Transverse colon (tissue), 4 donors: ENCODE measurements around the gene COL10A1. TPM values are rescaled to one million over a fixed set of nuclear protein-coding genes. Genes with fewer than 3 reads are reported as not detected.

ENCODE experiments used
- DNase-seq: peaks from one replicate; pipeline ENCODE4 v3.0.0-alpha.2; 2019
- H3K27ac ChIP-seq, 4 donors: fragments of 200-600 bp; sonication (generic); 2 replicates each; pipeline ENCODE4 v1.5.1; 2016 to 2018; ENCODE audit warnings: inconsistent platforms in 4 of 4
- H3K27me3 ChIP-seq: fragments of 200-600 bp; sonication (generic); 2 replicates; pipeline ENCODE4 v1.5.1; 2017; ENCODE audit warnings: inconsistent platforms
- H3K36me3 ChIP-seq, 4 donors: fragments of 200-600 bp; sonication (generic); 2 replicates each; pipeline ENCODE4 v1.5.1; 2017 to 2019; ENCODE audit warnings: inconsistent platforms in 4 of 4
- H3K4me1 ChIP-seq, 4 donors: fragments of 200-600 bp; sonication (generic); 2 replicates each; pipeline ENCODE4 v1.5.1; 2017 to 2020; ENCODE audit warnings: inconsistent platforms in 4 of 4
- H3K4me3 ChIP-seq, 4 donors: fragments of 200-600 bp; sonication (generic); 1 replicate in 1 of 4; 2 replicates in 3 of 4; pipeline versions ENCODE4 v1.5.1 to v1.6.1; 2017 to 2019; ENCODE audit warnings: inconsistent platforms in 4 of 4
- H3K9me3 ChIP-seq, 2 donors: fragments of 200-600 bp; sonication (generic); 2 replicates each; pipeline ENCODE4 v1.5.1; 2017 to 2019; ENCODE audit warnings: inconsistent platforms in 2 of 2
- EP300 ChIP-seq: sonication (generic); formaldehyde crosslinking; IDR thresholded peaks from one replicate; pipeline ENCODE4 v1.6.1; 2017; ENCODE audit warnings: antibody characterized with exemption, low read depth
- POLR2A ChIP-seq: fragments of 450-650 bp; IDR thresholded peaks from one replicate; pipeline ENCODE4 v1.6.1; 2016; ENCODE audit warnings: antibody characterized with exemption, mild to moderate bottlenecking, moderate library complexity
- POLR2AphosphoS5 ChIP-seq, 3 donors: sonication (generic); formaldehyde crosslinking; IDR thresholded peaks; one replicate each; pipeline ENCODE4 v1.6.1; 2016; ENCODE audit warnings: antibody characterized with exemption in 3 of 3
- WGBS, 2 donors: methylation state at CpG; one replicate each; pipeline ENCODE4 v1.1.5; 2018; ENCODE audit warnings: low coverage in 1 of 2; 5-methylcytosine and 5-hydroxymethylcytosine counted together
- in situ Hi-C, 4 donors: fragments of 200-750 bp; cut with MboI; loops; one replicate each; pipeline versions ENCODE4 v1.15.0 to v1.15.1; 2017; ENCODE audit warnings: low sequenced_read_pairs in 3 of 4, low pct_ligation_motif_present in 1 of 4, low pct_unique_long_range_greater_than_20kb in 1 of 4
- intact Hi-C: fragments of 100-400 bp; cut with DNase I; formaldehyde crosslinking; loops from one replicate; pipeline ENCODE4 v1.15.1; 2023; ENCODE audit warnings: low total_unique reads
- total RNA-seq, 4 donors: library from RNA; depleted of rRNA; stranded (reverse); fragments of >200 nt; gene quantifications; one replicate each; pipeline ENCODE4 v1.1.0, GENCODE V29; 2016
- TF ChIP-seq, protein P1 (sequence below), 5 experiments: fragments of 200-600 bp in 3 of 5; fragments of 450-650 bp in 2 of 5; sonication (generic) in 3 of 5; IDR thresholded peaks; 1 replicate in 2 of 5; 2 replicates in 3 of 5; pipeline ENCODE4 v1.5.1; 2016 to 2017; ENCODE audit warnings: antibody characterized with exemption in 5 of 5, inconsistent platforms in 3 of 5, mild to moderate bottlenecking in 2 of 5, moderate library complexity in 1 of 5

Gene COL10A1
- total RNA-seq, 4 donors from 2014 or later = not detected

DNA sequence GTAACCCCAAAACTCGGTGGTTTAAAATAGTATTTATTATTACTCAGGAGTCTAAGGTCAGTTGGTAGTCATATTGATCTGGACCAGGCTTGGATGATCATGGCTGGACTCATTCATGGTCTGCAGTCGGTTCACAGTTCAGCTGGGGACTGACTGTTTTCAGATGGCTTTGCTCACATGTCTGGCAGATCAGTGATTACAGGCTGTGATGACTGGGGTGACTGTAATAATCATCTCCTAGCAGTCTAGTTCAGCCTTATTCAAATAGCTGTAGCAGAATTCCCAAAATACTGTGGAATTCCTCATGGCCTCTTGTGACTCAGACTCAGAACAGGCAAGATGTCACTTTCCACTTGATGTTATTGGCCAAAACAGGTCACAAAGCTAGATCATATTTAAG lies 41.6 kb downstream of the COL10A1 start:
- 86% methylated on average over 2 of the region's 2 CpGs; no CpG with 5 or more reads in 1 of the 2 donors for WGBS, 2 donors
- Histone ChIP-seq H3K9me3 (no peaks in the 10 kb centered on the region), H3K27ac (no peak overlapping the region), H3K27me3 (no peaks in the 10 kb centered on the region), H3K4me1 (no peaks in the 10 kb centered on the region), H3K4me3 (no peak overlapping the region), H3K36me3 (no peaks in the 10 kb centered on the region)
- intact Hi-C loops (no loop called here), in situ Hi-C loops (no loop called here)
- no peak for DNase-seq
- TF ChIP-seq EP300 = no peak
- no peak for TF ChIP-seq POLR2A
- TF ChIP-seq, protein P1, sequence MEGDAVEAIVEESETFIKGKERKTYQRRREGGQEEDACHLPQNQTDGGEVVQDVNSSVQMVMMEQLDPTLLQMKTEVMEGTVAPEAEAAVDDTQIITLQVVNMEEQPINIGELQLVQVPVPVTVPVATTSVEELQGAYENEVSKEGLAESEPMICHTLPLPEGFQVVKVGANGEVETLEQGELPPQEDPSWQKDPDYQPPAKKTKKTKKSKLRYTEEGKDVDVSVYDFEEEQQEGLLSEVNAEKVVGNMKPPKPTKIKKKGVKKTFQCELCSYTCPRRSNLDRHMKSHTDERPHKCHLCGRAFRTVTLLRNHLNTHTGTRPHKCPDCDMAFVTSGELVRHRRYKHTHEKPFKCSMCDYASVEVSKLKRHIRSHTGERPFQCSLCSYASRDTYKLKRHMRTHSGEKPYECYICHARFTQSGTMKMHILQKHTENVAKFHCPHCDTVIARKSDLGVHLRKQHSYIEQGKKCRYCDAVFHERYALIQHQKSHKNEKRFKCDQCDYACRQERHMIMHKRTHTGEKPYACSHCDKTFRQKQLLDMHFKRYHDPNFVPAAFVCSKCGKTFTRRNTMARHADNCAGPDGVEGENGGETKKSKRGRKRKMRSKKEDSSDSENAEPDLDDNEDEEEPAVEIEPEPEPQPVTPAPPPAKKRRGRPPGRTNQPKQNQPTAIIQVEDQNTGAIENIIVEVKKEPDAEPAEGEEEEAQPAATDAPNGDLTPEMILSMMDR (IDR thresholded peaks at IDR 0.05) = no peak
- TF ChIP-seq POLR2AphosphoS5 (IDR thresholded peaks at IDR 0.05) = no peak

DNA sequence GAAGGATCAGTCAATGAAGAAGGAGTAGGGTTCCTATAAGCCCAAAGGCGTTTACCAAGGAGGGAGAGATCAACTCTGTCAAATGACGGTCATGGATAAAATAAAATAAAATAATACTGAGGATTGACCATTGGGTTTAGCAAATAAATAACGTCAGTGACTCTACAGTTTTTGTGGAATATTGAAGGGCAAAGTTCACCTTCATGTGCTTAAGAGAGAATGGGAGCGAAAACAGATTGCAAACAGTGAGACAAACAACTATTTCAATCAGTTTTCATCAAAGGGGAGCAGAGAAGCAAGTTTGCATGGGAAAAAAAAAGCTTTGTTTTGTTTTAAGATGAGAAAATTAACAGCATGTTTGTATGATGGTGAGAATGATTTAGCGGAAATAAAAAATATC lies 42.9 kb downstream of the COL10A1 start:
- intact Hi-C loops = no loop called here

DNA sequence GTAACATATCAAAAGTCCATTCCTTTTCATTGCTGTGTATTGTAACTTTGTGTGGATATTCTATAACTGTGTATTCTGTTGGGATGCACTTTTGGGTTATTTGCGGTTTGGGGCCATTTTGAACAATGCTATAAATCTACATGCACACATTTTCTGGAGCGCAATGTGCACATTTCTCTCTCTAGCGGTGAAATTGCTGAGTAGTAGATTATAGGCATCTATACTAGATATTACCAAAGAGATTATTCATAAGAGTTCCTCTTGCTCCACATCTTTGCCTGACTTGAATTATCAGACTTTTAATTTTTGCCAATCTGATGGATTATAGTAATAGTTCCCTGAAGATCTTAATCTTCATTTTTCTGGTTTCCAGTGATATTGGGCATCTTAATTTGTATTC lies 47.0 kb downstream of the COL10A1 start:
- H3K27me3 ChIP-seq = no peaks in the 10 kb centered on the region
- H3K27ac ChIP-seq = no peak overlapping the region
- no peak overlapping the region for H3K4me3 ChIP-seq
- TF ChIP-seq EP300 (no peak), POLR2A (no peak), POLR2AphosphoS5 (IDR thresholded peaks at IDR 0.05) (no peak)
- TF ChIP-seq, protein P1 (IDR thresholded peaks at IDR 0.05) = no peak
- no peaks in the 10 kb centered on the region for H3K4me1 ChIP-seq
- no peaks in the 10 kb centered on the region for H3K36me3 ChIP-seq
- intact Hi-C loops (no loop called here), in situ Hi-C loops (no loop called here)
- 98 to 100% methylated on average over 3 of the region's 3 CpGs for WGBS, 2 donors
- H3K9me3 ChIP-seq = no peaks in the 10 kb centered on the region
- DNase-seq = no peak

More for the DNA sequence above, 42.9 kb downstream of the COL10A1 start:
- Histone ChIP-seq H3K27ac (no peak overlapping the region), H3K9me3 (no peaks in the 10 kb centered on the region), H3K36me3 (no peaks in the 10 kb centered on the region), H3K4me3 (no peak overlapping the region), H3K4me1 (no peaks in the 10 kb centered on the region), H3K27me3 (no peaks in the 10 kb centered on the region)
- TF ChIP-seq EP300 = no peak
- TF ChIP-seq, protein P1 (IDR thresholded peaks at IDR 0.05) = no peak
- TF ChIP-seq POLR2AphosphoS5 (IDR thresholded peaks at IDR 0.05) = no peak
- TF ChIP-seq POLR2A = no peak
- 74 to 75% methylated on average over 3 to 5 of the region's 5 CpGs for WGBS, 2 donors
- no peak for DNase-seq
- in situ Hi-C loops = no loop called here

DNA sequence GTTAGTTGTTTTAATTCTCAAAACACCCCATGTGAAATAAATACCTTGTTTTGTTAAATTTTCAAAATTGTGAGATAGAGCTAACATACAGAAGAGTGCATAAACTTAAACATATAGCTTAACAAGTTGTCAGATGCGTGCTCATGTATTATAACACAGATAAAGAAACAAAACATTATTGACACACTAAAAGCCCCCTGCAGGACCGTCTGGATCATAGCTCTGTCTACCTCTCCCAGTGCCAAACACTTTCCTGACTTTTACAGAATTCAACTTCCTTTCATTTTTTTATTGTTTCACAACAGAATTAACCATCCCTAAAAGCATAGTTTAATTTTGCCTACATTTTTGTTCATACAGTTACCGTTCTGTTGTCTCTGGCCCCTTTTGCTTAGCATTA lies 47.4 kb downstream of the COL10A1 start:
- Histone ChIP-seq H3K27me3 (no peaks in the 10 kb centered on the region), H3K4me3 (no peak overlapping the region), H3K36me3 (no peaks in the 10 kb centered on the region), H3K9me3 (no peaks in the 10 kb centered on the region), H3K4me1 (no peaks in the 10 kb centered on the region), H3K27ac (no peak overlapping the region)
- 68 to 80% methylated on average over 3 of the region's 3 CpGs for WGBS, 2 donors
- no peak for TF ChIP-seq EP300
- no peak for TF ChIP-seq POLR2A
- no peak for TF ChIP-seq POLR2AphosphoS5 (IDR thresholded peaks at IDR 0.05)
- TF ChIP-seq, protein P1 (IDR thresholded peaks at IDR 0.05) = no peak
- intact Hi-C loops (no loop called here), in situ Hi-C loops (no loop called here)
- DNase-seq = no peak
